ENCODE data around the gene GRID1.

GRID1 gene

DNA sequence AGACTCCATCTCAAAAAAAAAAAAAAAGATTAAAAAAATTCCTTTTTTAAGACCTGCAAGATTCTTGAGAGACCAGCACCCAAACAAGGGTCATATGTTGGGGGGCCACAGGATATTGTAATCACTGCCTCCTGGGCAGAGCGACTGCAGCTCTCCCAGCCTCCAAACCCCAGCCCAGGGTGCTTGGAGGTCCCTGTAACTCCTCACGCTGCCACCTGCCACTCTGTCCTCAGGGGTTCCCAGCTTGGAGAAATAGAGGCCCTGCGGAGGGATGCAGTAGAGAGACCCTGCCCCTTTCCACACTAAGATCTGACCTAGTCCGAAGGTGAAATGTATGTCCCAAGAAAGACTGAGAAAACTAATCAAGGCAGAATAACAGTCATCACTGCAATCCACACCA lies 343.7 kb downstream of the GRID1 start:
- H3K27ac ChIP-seq = no peak overlapping the region
- H3K36me3 ChIP-seq = no peaks in the 10 kb centered on the region
- H3K4me3 ChIP-seq = no peak overlapping the region
- H3K27me3 ChIP-seq = no peaks in the 10 kb centered on the region
- no peak for DNase-seq
- no peaks in the 10 kb centered on the region for H3K4me1 ChIP-seq
- H3K9me3 ChIP-seq = no peaks in the 10 kb centered on the region
- intact Hi-C loops (cut with DNase I; ENCODE audit: low total_unique reads) = no loop called here
- TF ChIP-seq, protein P1, sequence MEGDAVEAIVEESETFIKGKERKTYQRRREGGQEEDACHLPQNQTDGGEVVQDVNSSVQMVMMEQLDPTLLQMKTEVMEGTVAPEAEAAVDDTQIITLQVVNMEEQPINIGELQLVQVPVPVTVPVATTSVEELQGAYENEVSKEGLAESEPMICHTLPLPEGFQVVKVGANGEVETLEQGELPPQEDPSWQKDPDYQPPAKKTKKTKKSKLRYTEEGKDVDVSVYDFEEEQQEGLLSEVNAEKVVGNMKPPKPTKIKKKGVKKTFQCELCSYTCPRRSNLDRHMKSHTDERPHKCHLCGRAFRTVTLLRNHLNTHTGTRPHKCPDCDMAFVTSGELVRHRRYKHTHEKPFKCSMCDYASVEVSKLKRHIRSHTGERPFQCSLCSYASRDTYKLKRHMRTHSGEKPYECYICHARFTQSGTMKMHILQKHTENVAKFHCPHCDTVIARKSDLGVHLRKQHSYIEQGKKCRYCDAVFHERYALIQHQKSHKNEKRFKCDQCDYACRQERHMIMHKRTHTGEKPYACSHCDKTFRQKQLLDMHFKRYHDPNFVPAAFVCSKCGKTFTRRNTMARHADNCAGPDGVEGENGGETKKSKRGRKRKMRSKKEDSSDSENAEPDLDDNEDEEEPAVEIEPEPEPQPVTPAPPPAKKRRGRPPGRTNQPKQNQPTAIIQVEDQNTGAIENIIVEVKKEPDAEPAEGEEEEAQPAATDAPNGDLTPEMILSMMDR (IDR thresholded peaks at IDR 0.05) = no peak

DNA sequence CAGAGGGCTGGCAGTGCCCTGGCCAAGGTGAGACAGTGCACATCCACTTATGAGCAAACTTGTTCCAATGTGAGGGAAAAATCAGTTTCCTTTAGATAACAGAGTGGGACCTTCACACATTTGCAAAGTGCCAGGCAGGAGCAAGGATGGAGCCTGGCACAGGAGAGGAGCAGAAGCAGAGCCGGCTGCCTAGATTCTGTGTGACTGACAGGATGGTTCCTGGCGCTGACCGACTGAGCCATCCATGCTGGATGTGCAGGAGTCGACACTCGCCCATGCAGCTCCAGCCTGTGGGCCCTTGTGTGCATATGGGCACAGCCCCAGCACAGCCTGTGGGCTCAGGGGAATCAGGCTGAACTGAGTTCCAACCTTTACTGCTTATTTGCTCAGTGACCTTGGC lies 346.5 kb downstream of the GRID1 start:
- intact Hi-C loops (cut with DNase I; ENCODE audit: low total_unique reads) = no loop called here
- DNase-seq = no peak
- Histone ChIP-seq H3K27ac (no peak overlapping the region), H3K4me3 (no peak overlapping the region), H3K9me3 (no peaks in the 10 kb centered on the region), H3K4me1 (no peaks in the 10 kb centered on the region), H3K36me3 (no peaks in the 10 kb centered on the region), H3K27me3 (no peaks in the 10 kb centered on the region)
- TF ChIP-seq, protein P1 (IDR thresholded peaks at IDR 0.05) = no peak

DNA sequence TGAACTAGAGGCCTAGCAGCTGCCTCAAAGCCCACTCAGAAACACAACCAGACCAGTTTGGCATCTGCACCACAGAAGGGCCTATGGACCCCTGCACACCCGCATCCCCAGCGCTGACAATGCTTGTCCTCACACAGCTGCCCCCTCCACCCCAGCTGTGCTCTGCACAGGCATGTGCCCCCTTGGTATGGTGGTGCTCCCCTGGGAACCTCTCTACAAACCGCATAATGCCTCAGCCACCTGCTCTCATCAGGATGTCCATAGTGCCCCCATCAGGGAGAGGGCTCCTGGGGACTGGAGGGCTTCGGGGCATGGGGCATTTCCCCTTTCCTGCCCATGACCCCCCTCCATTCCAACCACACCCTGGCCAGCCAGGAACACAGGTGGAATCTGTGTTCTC lies 347.5 kb downstream of the GRID1 start:
- intact Hi-C loops (cut with DNase I; ENCODE audit: low total_unique reads) = no loop called here

DNA sequence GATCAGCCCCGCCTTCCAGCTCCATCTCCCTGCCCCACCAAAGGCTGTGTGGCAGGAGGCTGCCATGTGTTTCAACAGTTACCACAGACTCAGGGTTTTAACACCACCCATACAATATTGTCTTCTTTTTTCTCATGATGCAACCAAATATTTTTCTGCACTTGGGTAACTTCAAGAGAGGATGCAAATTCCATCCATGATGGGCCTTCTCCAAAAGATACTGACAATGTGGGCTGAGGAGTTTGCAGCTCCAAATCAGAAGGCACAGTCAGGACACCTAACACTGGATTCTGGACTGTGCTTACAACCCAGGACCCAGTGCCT lies 347.9 kb downstream of the GRID1 start:
- TF ChIP-seq, protein P1 (IDR thresholded peaks at IDR 0.05) = no peak
- intact Hi-C loops (cut with DNase I; ENCODE audit: low total_unique reads) = no loop called here
- DNase-seq = no peak
- H3K4me3 ChIP-seq = no peak overlapping the region
- no peaks in the 10 kb centered on the region for H3K9me3 ChIP-seq
- no peaks in the 10 kb centered on the region for H3K36me3 ChIP-seq
- H3K4me1 ChIP-seq = no peaks in the 10 kb centered on the region
- no peaks in the 10 kb centered on the region for H3K27me3 ChIP-seq
- no peak overlapping the region for H3K27ac ChIP-seq

More for the DNA sequence above, 347.5 kb downstream of the GRID1 start:
- Histone ChIP-seq H3K27ac (no peak overlapping the region), H3K4me1 (no peaks in the 10 kb centered on the region), H3K27me3 (no peaks in the 10 kb centered on the region), H3K4me3 (no peak overlapping the region), H3K9me3 (no peaks in the 10 kb centered on the region), H3K36me3 (no peaks in the 10 kb centered on the region)
- TF ChIP-seq, protein P1 (IDR thresholded peaks at IDR 0.05) = no peak
- DNase-seq = no peak

DNA sequence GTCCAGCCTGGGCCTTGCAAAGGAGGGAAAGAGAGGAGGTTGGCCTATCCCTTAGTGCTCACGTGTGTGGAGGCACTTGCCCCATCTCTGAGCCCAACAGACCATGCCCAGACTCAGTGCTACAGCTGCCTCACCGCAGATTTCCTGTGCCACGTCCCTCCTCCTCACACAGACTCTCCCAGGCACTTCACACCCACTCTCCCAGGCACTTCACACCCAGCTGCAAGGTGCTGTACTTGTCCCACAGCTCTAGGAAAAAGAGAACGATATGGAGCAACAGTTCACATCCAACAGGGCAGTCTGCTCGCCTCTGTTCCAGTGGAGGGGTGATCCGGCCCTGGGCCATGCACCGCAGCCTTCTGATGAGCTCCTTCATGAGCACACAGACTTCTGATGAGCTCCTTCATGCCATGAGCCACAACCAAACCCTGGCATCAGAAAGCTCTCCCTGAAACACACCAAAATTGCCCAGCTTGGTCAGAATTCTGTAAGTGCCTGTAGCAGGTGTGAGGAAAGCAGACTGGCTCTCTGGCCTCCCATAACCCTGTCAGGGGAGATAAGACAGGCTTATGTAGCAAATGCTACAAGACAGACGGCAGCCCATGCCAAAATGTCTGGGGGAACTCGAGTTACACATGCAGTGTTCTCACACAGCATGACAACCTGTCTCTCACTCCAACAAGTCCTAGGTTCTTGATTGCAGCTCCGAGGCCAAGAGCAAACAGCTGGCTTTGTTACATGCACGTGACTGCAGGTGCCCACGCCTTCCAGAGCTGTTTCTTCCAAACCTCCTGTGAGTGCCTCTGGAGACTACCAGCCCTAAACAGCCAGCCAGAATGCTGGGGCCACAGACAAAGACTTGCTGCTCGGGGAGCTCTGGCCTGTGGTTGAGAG lies 348.5 kb downstream of the GRID1 start:
- H3K4me3 ChIP-seq = no peak overlapping the region
- no peaks in the 10 kb centered on the region for H3K36me3 ChIP-seq
- TF ChIP-seq, protein P1 (IDR thresholded peaks at IDR 0.05) = no peak
- H3K27ac ChIP-seq = no peak overlapping the region
- H3K4me1 ChIP-seq = no peaks in the 10 kb centered on the region
- no peaks in the 10 kb centered on the region for H3K27me3 ChIP-seq
- H3K9me3 ChIP-seq = no peaks in the 10 kb centered on the region
- DNase-seq = no peak
- intact Hi-C loops (cut with DNase I; ENCODE audit: low total_unique reads) = no loop called here
